NCI-H1105 treated with DMSO at 0.1 percent for 48 hours (cell line): ENCODE results near the gene NAV1.
A peak's percentile ranks its signal among the peaks of the same experiment; 100 is the strongest.
"Not testable (repeated sequence)": the region's sequence is repeated elsewhere in the genome, so short reads cannot be mapped to it uniquely, and the experiment has no call there.

ENCODE experiments used
- DNase-seq: peaks from one replicate; lab custom pipeline; 2025; lab: John Stamatoyannopoulos, UW

Gene NAV1, protein sequence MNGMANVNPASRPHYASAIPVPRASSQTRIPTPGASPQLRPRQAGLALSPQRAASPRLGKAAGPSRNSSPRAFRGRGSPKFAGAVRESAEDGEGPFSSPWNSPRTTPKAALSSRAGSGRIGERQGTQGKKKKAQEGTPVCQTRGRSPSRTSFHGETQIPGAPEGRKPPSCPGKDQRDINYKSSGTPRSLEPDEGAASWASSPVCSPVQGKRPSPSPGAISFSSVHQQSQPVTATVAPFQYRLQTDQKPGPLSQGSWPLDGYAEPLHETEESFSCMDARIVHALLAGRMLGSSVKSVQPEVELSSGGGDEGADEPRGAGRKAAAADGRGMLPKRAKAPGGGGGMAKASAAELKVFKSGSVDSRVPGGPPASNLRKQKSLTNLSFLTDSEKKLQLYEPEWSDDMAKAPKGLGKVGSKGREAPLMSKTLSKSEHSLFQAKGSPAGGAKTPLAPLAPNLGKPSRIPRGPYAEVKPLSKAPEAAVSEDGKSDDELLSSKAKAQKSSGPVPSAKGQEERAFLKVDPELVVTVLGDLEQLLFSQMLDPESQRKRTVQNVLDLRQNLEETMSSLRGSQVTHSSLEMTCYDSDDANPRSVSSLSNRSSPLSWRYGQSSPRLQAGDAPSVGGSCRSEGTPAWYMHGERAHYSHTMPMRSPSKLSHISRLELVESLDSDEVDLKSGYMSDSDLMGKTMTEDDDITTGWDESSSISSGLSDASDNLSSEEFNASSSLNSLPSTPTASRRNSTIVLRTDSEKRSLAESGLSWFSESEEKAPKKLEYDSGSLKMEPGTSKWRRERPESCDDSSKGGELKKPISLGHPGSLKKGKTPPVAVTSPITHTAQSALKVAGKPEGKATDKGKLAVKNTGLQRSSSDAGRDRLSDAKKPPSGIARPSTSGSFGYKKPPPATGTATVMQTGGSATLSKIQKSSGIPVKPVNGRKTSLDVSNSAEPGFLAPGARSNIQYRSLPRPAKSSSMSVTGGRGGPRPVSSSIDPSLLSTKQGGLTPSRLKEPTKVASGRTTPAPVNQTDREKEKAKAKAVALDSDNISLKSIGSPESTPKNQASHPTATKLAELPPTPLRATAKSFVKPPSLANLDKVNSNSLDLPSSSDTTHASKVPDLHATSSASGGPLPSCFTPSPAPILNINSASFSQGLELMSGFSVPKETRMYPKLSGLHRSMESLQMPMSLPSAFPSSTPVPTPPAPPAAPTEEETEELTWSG (N-terminal part only)

DNA sequence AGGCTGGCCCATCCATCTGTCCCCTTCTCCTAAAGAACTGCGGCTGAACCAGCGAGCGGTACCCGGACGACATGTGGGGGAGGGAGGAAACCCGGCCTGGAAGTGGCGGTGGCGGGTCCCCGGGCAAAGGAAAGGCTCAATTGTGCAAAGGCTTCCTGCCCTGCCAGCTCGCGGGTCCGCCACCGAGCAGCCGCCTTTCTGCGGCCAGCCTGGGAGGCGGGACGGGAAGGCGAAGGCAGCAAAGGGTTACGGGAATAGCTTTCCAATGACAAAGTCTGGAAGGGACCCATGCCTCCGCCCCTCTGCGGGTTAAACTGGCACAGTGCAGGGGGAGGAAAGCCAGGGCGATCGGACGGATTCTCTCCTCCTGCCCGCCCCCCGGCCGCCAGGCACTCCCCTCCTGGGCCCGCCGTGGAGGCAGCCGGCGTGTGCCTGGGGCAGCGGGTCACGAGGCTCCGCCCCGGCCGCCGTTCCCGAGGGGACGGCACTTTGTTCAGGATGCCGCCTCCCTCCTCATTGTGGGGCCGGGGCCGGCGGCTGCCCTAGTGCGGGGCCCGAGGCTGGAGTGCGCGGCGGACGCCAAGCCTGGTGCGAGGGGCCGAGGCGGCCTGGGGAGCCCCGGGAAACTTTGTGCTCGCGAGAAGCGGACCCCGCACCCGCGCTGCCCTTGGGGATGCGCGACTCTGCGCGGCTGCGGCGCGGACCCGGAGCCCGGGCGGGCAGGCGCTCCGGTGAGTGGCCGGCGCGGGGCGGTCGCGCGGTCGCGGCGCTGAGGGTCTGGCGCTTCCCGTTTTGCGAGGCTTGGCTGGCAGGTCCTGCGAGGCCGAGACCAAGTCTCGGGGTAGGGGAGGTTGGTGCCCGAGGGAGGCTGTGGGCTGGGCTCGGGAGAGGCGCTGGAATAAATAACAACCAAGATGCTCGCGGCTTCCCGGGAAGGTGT is at the start of gene NAV1:
TSS of gene NAV1 (plus strand) at position 516 of the 940 bp plus-strand sequence. CDS start 83,758 bp downstream, outside the sequence.
- peak; percentile 67 for DNase-seq

DNA sequence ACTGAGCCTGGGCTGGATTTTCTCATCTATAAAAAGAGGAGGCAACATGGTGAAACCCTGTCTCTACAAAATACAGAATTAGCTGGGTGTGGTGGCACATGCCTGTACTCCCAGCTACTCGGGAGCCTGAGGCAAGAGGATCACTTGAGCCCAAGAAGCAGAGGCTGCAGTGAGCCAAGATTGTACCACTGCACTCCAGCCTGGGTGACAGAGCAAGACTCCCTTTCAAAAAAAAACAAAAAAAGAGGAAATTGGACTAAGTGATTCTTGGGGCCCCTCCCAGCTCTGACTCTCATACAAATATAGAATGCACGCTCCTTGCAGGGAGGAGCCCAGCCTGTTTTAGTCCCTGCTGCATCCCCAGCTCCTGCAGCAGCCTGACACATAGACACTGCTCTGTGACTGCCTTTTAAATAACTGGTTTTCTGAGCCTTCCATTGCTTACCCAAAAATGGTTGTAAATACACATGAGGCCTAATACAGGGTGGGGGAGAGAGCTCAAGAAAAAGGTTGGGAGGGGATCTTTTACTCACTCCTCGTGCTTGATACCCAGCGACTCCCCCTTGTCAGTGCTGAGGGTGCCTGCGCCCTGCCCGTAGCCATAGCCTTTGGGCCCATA is 49.2 kb upstream of the NAV1 start:
- DNase-seq = no peak

- DNase-seq = no peak
Observed at GRCh38 chr1:201490708-201491131, 48.2 kb upstream of the NAV1 start.

GRCh38 chr1:201491896-201492511 is 46.9 kb upstream of the NAV1 start:
- no peak for DNase-seq

- not testable (repeated sequence) for DNase-seq
Observed at GRCh38 chr1:201493026-201493656, 45.8 kb upstream of the NAV1 start.

- no peak for DNase-seq
Observed at GRCh38 chr1:201493757-201494617, 44.9 kb upstream of the NAV1 start.

DNA sequence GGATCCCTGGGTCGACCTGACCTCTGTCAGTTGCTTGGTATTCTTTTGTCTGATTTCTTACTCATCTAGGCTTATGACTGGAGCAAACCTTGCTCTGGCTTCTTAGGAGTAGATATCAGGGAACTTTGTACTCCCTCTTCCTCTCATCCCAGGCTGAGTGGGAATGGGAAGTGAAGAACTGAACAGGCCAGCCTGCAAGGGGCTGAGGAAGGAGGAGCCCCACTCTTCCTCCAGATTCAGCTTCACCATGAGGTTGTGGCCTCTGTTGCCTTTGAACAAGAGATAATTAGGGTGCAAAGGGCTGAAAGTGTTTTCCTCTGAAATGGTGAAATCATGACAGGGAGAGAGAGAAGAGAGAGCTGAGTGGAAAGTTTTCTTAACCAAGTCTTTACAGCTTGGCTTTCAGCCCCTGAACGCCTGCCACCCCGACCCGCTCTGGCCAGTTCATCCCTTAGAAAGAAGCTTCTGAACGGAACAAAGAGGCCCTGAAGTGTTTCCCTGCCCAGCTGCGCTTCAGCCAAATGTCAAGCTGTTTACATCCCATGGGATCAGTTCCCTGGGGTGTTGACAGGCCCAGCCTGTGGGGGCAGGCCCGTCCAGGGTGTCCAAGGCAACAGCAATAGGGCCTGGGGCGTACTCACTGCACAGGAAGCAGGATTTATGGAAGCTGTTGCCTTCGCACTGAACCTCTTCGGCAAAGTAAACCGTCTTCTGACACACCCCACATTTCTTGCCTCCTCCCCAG is 43.2 kb upstream of the NAV1 start:
- DNase-seq = peak; percentile 79

- DNase-seq = no peak
Observed at GRCh38 chr1:201496296-201496690, 42.6 kb upstream of the NAV1 start.

DNA sequence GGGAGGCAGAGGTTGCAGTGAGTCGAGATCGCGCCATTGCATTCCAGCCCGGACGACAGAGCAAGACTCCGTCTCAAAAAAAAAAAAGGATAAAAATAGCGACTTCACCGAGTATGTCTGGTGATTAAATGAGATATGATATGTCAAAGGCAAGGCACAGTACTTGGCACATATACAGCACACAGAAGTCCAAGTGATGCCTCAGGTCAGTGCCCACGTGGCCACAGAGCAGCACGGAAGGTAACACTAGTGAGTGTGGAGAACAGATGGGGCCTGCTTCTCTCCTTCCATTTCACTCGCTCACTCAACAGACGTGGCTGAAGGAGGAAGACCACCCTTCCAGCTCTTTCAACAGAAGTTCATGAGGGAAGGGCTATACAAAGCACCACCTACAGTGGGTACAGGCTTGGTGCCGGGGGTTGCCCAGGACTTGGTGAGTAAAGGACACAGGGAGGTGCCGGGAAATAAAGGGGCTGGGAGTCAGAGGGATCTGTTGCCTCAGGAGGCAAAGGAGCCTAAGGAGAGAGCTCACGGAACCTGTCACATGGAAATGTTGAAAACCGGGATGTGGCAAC is 40.9 kb upstream of the NAV1 start:
- DNase-seq = no peak

DNA sequence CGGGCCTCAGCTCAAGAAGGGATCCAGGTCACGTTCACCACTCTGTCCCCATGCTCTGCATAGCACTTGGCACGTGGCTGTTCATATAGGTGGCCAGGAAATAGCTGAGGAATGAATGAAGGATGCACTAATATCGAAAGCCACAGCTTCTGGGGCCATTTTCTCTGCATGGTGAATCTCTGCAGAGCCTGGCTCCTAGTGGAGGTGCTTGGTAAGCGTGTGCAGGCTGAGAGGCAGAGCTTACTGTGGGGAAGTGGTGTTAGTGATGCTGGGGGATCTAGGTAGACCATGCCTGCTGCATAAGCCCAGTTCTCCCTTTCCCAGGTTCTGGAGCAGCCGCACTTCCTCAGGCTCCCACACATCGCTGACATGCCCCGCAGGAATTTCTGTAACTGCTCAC is 40.3 kb upstream of the NAV1 start:
- DNase-seq = no peak

DNA sequence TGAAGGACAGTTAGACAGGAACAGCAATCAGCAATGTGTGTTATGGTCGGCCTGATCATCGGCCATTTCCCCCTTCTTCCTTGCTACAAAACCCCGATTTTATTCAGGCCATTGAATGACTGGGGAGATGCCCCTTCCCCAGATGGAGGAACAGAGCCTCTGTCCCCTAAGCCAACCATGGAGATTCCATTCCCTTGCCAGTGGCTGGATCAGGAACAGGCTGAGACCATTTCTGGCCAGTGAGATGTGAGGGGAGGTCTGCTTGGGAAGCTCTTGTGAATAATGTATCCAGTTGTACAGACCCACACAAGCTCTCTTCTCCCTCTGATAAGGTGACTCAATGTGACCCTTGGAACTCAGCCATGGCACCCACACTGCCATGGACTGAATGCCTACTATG is 39.7 kb upstream of the NAV1 start:
- no peak for DNase-seq

- no peak for DNase-seq
Observed at GRCh38 chr1:201499795-201500669, 38.9 kb upstream of the NAV1 start.

- no peak for DNase-seq
Observed at GRCh38 chr1:201500670-201501120, 38.2 kb upstream of the NAV1 start.

- no peak for DNase-seq
Observed at GRCh38 chr1:201501144-201501543, 37.8 kb upstream of the NAV1 start.

- peak; percentile 94 for DNase-seq
Observed at GRCh38 chr1:201501812-201502510, 37.0 kb upstream of the NAV1 start.

DNA sequence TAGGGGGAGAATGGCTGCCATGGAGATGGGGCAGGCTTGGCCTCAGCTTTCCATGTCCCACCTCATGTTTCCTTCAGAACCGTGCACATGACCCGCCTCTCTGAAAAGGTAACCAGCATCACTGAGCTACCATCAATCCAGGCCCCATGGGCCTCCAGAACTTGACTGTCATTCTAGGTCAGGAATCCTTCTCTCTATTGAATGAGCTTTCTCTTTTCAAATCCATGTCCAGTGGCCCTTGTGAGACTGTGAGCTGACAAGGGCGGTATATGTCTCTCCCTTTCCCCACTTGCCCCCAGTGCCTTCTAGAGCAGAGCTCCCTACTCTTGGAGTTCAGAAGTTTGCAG is 36.4 kb upstream of the NAV1 start:
- no peak for DNase-seq
